ENCODE measurements around the gene ETF1.

DNA sequence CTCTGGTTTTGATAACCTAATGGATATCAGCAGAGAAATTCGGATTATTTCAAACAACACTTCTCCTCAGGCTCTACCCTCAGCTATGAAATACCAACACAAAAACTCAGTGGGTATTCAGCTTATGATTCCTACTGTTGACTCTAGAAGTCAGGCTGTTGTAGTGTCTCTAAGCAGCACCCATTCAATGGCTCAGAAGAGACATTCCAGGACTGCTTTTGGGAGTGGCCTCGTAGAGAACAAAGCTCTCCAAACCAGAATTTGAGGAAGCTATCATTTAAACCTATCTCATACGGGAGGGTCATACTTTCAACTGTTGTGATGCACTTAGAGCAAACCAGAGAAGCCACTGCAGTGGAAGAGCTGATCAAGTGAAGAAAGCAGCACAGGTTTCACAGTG lies 34.1 kb downstream of the ETF1 start:
- TF ChIP-seq POLR2A (IDR thresholded peaks at IDR 0.05), result no peak
- TF ChIP-seq, protein P1, sequence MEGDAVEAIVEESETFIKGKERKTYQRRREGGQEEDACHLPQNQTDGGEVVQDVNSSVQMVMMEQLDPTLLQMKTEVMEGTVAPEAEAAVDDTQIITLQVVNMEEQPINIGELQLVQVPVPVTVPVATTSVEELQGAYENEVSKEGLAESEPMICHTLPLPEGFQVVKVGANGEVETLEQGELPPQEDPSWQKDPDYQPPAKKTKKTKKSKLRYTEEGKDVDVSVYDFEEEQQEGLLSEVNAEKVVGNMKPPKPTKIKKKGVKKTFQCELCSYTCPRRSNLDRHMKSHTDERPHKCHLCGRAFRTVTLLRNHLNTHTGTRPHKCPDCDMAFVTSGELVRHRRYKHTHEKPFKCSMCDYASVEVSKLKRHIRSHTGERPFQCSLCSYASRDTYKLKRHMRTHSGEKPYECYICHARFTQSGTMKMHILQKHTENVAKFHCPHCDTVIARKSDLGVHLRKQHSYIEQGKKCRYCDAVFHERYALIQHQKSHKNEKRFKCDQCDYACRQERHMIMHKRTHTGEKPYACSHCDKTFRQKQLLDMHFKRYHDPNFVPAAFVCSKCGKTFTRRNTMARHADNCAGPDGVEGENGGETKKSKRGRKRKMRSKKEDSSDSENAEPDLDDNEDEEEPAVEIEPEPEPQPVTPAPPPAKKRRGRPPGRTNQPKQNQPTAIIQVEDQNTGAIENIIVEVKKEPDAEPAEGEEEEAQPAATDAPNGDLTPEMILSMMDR (IDR thresholded peaks at IDR 0.05), result no peak

All from vagina (tissue), 2 donors.